GM10847 (cell line): Measurements from ENCODE around the gene KDM6A.

ENCODE experiments used
- POLR2A ChIP-seq: IDR thresholded peaks from 2 replicates; pipeline ENCODE4 v1.6.1; 2011; ENCODE audit not compliant: insufficient read length; ENCODE audit errors: extremely low read depth

Gene KDM6A

GRCh38 chrX:44881549-44881948, 8.6 kb downstream of the KDM6A start:
- no peak for TF ChIP-seq POLR2A

- TF ChIP-seq POLR2A: no peak
These were observed 9.6 kb downstream of the KDM6A start for GRCh38 chrX:44882635-44883034.

GRCh38 chrX:44884944-44885343, 12.0 kb downstream of the KDM6A start:
- TF ChIP-seq POLR2A: no peak

GRCh38 chrX:44889824-44890223, 16.8 kb downstream of the KDM6A start:
- no peak for TF ChIP-seq POLR2A

DNA sequence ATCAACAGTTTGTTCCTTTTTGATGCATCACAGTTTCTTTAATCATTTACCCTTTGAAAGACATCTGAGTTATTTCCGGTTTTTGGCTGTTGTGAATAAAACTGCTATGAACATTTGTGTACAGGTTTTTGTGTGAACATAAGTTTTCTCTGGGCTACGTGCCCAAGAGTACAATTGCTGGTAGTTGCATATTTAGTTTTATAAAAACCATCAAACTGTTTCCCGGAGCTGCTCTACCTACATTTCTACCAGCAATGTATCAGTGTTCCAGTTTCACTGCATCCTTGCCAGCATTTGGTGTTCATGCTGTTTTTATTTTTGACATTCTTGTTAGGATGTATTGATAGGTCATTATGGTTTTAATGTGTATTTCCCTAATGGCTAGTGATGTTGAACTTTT, 17.3 kb downstream of the KDM6A start:
- no peak for TF ChIP-seq POLR2A

GRCh38 chrX:44891642-44892041, 18.7 kb downstream of the KDM6A start:
- TF ChIP-seq POLR2A: no peak

- no peak for TF ChIP-seq POLR2A
These were observed 23.8 kb downstream of the KDM6A start for GRCh38 chrX:44896876-44897186.

DNA sequence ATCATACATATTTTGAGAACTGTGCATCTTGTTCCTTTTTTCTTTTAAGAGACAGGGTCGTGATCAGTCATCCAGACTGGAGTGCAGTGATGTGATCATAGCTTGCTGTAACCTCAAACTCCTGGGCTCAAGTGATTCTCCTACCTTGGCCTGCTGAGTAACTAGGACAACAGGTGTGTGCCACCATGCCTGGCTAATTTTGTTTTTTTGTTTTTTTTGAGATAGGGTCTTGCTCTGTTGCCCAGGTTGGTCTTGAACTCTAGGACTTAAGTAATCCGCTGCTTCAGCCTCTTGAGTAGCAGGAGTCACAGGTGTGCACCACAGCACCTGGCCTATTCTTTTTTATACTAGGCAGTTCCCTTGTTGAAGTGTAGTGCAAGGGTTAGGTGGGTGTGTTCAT, 24.6 kb downstream of the KDM6A start:
- no peak for TF ChIP-seq POLR2A

DNA sequence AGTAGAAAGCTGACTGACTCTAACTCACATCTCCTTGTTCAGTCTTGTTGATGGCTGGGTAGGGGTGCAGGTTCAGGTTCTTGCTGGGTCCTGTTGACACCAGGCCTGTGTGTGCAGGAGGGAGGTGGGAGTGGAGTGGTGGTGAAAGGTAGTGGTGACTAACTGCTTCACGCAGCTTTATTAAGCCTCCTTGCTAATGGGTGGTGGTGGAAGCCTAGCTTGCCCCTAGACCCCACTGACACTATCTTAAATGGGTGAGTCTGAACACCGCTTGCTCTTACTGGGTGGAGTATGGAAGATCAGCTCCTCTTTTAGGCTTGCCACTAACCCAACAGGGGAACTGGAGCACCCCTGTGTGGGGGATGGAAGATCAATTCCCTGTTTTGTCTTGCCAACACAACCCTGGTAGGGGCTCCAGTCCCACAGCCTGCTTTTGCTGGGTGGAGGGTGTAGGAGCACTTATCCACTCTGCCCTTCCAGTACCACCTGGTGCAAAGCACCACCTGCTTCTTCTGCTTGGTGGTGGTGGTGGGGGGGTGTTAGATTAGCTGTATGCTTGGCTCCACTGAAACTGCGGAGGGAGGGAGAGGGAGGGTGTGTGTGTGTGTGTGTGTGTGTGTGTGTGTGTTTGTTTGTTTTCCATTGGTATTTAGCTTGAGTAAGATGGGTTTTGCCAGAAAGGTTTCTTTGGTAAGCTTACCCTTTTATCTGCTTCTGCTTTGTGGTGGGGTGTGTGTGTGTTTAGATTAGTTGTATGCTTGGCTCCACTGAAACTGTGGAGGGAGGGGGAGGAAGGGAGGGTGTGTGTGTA, 25.6 kb downstream of the KDM6A start:
- TF ChIP-seq POLR2A: no peak

GRCh38 chrX:44899946-44900345, 27.0 kb downstream of the KDM6A start:
- TF ChIP-seq POLR2A: no peak

GRCh38 chrX:44903107-44903506, 30.1 kb downstream of the KDM6A start:
- TF ChIP-seq POLR2A: no peak

- no peak for TF ChIP-seq POLR2A
These were observed 31.0 kb downstream of the KDM6A start for GRCh38 chrX:44903830-44904530.

DNA sequence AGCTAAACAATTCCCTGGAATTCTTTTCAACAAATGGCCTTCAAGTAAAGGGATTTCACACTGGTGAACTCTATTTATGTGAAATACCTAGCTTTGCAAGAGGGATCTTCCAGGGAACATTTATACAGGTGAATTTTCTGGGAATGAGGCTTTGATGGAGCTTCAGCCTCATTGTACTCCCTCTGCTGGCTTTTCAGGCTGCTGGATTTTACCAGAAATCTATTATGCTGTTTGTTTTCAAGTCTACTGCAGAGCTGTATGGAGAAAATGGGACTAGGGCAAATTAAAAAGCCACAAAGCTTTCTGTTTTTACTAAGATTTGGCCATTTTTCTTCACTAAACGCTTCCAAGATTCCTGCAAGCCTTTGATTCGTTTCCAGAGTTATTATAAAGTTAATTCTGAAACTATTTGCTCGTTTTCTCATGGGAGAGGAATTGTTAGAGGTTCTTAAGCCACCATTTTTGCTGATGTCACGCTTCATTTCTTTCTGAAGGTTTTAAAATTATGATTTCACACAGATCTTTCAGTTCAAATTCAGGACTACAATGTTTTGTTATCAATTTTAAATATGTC, 31.6 kb downstream of the KDM6A start:
- no peak for TF ChIP-seq POLR2A

DNA sequence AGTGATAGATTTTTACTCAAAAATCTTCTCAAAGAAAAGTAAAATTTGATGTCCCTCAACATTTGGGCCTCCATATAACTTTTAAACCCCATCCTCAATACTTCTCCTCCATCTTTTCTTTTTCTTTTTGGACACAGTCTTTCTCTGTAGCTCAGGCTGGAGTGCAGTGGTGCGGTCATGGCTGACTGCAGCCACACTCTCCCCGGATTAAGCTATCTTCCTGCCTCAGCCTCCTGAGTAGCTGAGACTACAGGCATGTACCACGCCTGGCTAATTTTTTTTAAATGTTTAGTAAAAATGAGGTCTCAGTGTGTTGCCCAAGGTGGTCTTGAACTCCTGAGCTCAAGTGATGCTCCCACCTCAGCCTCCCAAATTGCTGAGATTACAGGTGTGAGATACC, 33.1 kb downstream of the KDM6A start:
- TF ChIP-seq POLR2A: no peak

DNA sequence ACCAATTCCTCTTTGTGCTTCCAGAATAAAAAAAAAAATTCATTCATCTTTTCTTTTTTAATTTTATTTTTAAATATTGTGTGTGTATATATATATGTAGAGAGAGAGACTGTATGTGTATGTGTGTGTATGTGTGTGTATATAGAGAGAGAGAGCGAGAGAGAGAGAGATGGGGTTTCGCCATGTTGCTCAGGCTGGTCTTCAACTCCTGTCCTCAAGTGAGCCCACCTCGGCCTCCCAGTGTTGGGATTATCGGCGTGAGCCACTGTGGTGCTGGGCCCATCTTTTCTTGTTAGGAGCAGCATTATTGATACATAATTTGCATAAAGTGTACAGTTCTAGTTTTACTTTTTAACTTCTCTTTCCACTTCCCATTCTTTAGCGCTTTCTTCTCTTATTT, 33.6 kb downstream of the KDM6A start:
- no peak for TF ChIP-seq POLR2A

GRCh38 chrX:44908153-44908552, 35.2 kb downstream of the KDM6A start:
- TF ChIP-seq POLR2A: no peak

- TF ChIP-seq POLR2A: no peak
These were observed 35.8 kb downstream of the KDM6A start for GRCh38 chrX:44908827-44909226.
